ENCODE measurements around the gene PPFIA2.
"Not testable (repeated sequence)": the region's sequence is repeated elsewhere in the genome, so short reads cannot be mapped to it uniquely, and the experiment has no call there.

- not testable (repeated sequence) for TF ChIP-seq CTCF (optimal IDR thresholded peaks at IDR 0.05 in 1 of 3, IDR thresholded peaks at IDR 0.05 in 1 of 3, conservative IDR thresholded peaks at IDR 0.05 in 1 of 3; ENCODE audit: extremely low read depth in 1 of 3, insufficient read depth in 2 of 3, low read length in 3 of 3); EZH2 (IDR thresholded peaks at IDR 0.05; ENCODE audit: low read length)
Measured at GRCh38 chr12:81209772-81210225, 549.4 kb downstream of the PPFIA2 start.
